Fibroblast of mammary gland (primary cell): ENCODE measurements around the gene GALNT18.

Experiments used
- DNase-seq: peaks from one replicate; pipeline ENCODE4 v3.0.0-alpha.2; 2010; ENCODE audit warnings: low read depth
- H3K4me3 ChIP-seq: 2 replicates; pipeline ENCODE4 v1.5.1; 2011; ENCODE audit warnings: low read depth, mild to moderate bottlenecking, low read length, moderate library complexity; ENCODE audit not compliant: control insufficient read depth
- TF ChIP-seq, protein P1 (sequence below): conservative IDR thresholded peaks from 2 replicates; pipeline ENCODE4 v1.5.1; 2011; ENCODE audit warnings: low read depth, low read length, inconsistent platforms; ENCODE audit not compliant: control insufficient read depth, insufficient read depth

GALNT18 gene

DNA sequence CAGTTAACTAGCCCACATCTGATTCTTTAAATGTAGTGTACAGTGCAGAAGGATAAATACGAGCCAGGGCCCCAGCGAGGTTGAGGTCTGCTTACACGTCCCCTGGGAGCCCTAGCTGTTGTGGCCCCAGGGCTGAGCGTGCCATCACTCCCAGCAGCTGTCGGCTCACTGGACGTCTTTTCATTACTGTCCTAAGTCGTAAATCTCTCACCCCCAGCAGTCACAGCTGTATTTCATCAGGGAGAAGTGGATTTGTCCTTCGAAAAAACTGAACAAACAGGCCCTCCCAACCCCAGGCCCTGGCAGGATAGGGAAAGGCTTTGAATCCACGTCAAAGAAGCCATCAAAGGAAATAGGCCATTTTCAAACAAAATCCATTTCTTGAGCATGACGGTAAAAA is 158.4 kb downstream of the GALNT18 start:
- DNase-seq: no peak
- H3K4me3 ChIP-seq: no peak overlapping the region
- TF ChIP-seq, protein P1, sequence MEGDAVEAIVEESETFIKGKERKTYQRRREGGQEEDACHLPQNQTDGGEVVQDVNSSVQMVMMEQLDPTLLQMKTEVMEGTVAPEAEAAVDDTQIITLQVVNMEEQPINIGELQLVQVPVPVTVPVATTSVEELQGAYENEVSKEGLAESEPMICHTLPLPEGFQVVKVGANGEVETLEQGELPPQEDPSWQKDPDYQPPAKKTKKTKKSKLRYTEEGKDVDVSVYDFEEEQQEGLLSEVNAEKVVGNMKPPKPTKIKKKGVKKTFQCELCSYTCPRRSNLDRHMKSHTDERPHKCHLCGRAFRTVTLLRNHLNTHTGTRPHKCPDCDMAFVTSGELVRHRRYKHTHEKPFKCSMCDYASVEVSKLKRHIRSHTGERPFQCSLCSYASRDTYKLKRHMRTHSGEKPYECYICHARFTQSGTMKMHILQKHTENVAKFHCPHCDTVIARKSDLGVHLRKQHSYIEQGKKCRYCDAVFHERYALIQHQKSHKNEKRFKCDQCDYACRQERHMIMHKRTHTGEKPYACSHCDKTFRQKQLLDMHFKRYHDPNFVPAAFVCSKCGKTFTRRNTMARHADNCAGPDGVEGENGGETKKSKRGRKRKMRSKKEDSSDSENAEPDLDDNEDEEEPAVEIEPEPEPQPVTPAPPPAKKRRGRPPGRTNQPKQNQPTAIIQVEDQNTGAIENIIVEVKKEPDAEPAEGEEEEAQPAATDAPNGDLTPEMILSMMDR: no peak

DNA sequence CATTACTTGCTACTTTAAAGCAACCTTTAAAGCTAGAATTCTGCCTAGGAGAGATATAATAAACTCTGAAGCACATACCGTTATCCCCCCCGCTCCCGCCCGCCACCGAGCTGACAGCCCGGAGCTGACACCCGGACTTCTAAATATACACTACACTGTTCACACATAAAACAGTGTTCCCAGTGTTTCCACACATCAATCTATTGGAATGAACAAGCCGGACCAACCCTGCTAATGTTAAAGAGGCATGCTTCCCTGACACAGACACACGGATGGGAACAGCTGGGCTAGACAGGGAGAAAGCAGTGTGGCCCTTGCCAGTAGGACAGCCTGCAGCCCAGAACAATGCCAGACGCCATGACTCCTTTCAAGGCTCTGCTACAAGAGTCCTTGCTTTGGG is 160.3 kb downstream of the GALNT18 start:
- TF ChIP-seq, protein P1: no peak
- no peak overlapping the region for H3K4me3 ChIP-seq
- no peak for DNase-seq

DNA sequence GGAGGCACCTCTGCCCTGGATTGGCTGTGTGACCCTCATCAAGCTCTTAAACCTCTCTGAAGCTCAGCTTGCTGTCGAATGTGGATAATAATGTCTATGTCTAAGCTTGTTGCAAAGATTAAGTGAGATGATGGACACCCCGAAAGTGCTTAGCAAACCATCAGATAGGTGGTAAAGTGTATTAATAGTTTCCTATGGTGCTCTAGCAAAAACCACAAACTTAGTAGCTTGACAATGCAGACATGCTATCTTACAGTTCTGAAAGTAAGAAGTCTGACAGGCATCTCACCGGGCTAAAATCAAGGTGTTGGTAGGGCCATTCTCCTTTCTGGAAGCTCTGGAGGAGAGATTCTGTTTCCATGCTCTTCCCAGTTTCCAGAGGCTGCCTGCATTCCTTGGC is 162.2 kb downstream of the GALNT18 start:
- no peak overlapping the region for H3K4me3 ChIP-seq
- TF ChIP-seq, protein P1: no peak

DNA sequence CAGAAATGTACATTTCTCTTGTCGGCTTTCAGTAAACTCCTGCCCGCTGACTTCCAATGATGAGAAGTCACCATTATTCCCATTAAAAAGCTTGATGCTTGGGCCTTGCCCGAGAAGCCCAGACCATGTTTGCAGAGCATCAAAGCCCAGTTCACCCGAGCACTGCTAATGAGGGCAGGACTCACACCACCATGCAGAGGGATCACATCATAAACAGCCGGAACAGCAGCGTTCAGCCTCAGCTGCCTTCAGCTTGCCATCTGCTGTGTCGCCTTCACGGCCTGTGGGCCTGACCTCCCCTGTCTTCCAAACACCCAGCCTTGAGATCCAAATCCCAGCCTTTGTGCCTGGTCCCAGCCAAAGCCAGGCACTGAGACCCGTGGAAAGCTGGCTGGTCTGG is 163.3 kb downstream of the GALNT18 start:
- TF ChIP-seq, protein P1: no peak
- no peak for DNase-seq
- H3K4me3 ChIP-seq: no peak overlapping the region

More for the DNA sequence above, 162.2 kb downstream of the GALNT18 start:
- DNase-seq: no peak

DNA sequence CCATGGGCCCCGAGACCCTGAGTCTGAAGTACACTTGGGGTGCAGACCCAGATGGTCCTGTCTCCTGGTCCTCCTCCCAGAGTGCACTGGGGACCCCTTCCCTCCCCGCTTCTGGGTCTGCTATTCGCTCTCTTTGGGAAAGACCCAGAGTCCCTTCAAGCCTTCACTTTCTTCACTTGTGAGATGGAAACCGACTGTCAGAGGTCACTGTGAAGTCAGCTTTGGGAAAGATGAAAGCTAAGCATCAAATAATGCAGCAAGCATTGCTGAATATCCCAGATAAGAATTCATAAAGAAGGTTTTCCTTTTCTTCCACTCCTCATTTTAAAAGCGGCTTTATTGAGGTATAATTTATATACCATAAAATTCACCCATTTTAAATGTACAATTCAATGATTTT is 163.8 kb downstream of the GALNT18 start:
- TF ChIP-seq, protein P1: no peak
- no peak for DNase-seq
- H3K4me3 ChIP-seq: no peak overlapping the region

DNA sequence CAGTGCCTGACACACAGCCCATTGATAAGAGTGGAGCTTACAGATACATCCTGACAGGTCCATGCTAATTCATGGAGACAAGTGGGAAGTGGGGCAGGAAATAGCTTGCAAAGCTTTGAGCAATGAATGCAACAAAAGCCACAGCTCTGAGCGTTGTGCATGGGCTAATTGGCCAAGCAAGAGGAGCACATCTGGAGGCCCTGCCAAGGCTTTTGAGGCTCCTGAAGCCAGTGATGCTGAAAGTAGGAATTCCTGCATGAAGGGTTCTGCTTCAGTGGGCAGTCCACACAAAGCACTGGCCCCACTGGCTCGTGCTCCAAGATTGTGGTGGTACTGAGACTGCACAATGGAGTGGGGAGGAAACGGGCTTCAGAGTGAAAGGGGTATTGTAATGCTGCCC is 164.9 kb downstream of the GALNT18 start:
- DNase-seq: no peak
- TF ChIP-seq, protein P1: no peak
- H3K4me3 ChIP-seq: no peak overlapping the region

DNA sequence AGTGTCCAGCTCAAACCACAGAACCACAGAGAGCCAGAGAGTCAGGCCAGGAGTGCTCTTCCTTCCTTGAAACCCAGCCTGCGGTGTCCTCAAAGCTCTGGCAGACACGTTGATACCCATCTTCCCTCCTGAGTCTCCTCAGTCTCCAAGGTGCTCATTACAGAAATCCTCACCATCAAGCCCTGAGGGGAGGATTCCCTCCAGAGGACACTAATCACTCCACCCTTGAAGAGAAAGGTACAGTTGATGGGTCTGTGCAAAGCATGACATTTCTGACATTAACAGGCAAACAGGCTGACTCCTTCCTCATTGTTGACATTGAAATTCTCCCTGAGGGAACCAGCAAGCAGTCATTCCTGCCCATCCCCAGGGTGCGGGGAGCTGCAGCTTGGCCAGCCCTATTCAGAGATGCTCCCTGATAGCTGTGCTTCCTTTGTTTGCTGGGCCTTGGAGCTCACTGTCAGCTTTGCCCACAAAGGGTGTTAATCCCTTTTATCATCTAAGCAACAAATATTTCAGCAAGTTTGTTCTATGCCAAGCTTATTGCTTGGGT is 167.1 kb downstream of the GALNT18 start:
- H3K4me3 ChIP-seq: no peak overlapping the region
- TF ChIP-seq, protein P1: no peak
- DNase-seq: no peak
